Activated CD4-positive, alpha-beta T cell treated with anti-CD3 and anti-CD28 coated beads for 1 hour (primary cell): ENCODE results near the gene SLC25A46.
"Not testable (repeated sequence)": the region's sequence is repeated elsewhere in the genome, so short reads cannot be mapped to it uniquely, and the experiment has no call there.

ENCODE experiments used
- DNase-seq: peaks from one replicate; pipeline ENCODE4 v3.0.0-alpha.2; 2020

Gene SLC25A46

GRCh38 chr5:110738812-110739651 lies at the start of gene SLC25A46:
SLC25A46 (plus strand) TSS chr5:110739007; CDS start chr5:110739120, 113 bp downstream.
- peak; percentile 78 for DNase-seq

GRCh38 chr5:110690587-110690986 lies 48.2 kb upstream of the SLC25A46 start:
- DNase-seq, result not testable (repeated sequence)

GRCh38 chr5:110692669-110693068 lies 46.1 kb upstream of the SLC25A46 start:
- not testable (repeated sequence) for DNase-seq

GRCh38 chr5:110702300-110702699 lies 36.5 kb upstream of the SLC25A46 start:
- no peak for DNase-seq

- no peak for DNase-seq
These were observed 36.1 kb upstream of the SLC25A46 start for GRCh38 chr5:110702704-110703103.

GRCh38 chr5:110703481-110703880 lies 35.3 kb upstream of the SLC25A46 start:
- DNase-seq, result no peak

GRCh38 chr5:110705349-110705748 lies 33.5 kb upstream of the SLC25A46 start:
- no peak for DNase-seq

- DNase-seq, result no peak
These were observed 31.5 kb upstream of the SLC25A46 start for GRCh38 chr5:110707260-110707844.

- no peak for DNase-seq
These were observed 22.3 kb upstream of the SLC25A46 start for GRCh38 chr5:110716247-110717245.

- no peak for DNase-seq
These were observed 20.5 kb upstream of the SLC25A46 start for GRCh38 chr5:110718311-110718710.

- peak; percentile 64 for DNase-seq
These were observed 12.4 kb upstream of the SLC25A46 start, which contains the start of gene TMEM232 for GRCh38 chr5:110726249-110727024. TMEM232 (minus strand) TSS chr5:110726671; CDS start chr5:110667352, 59,319 bp downstream.

- no peak for DNase-seq
These were observed 11.8 kb upstream of the SLC25A46 start for GRCh38 chr5:110727025-110727314.

- not testable (repeated sequence) for DNase-seq
These were observed 7.3 kb upstream of the SLC25A46 start for GRCh38 chr5:110731499-110731898.

GRCh38 chr5:110734101-110734500 lies 4.7 kb upstream of the SLC25A46 start:
- DNase-seq, result no peak

GRCh38 chr5:110735556-110735955 lies 3.3 kb upstream of the SLC25A46 start:
- DNase-seq, result no peak

GRCh38 chr5:110736753-110737152 lies 2.1 kb upstream of the SLC25A46 start:
- no peak for DNase-seq

- no peak for DNase-seq
These were observed 350 bp upstream of the SLC25A46 start for GRCh38 chr5:110738503-110738811.

GRCh38 chr5:110751902-110752762 lies 13.3 kb downstream of the SLC25A46 start:
- DNase-seq, result no peak

GRCh38 chr5:110752953-110753352 lies 14.1 kb downstream of the SLC25A46 start:
- no peak for DNase-seq

GRCh38 chr5:110753600-110753999 lies 14.8 kb downstream of the SLC25A46 start:
- no peak for DNase-seq

- no peak for DNase-seq
These were observed 15.4 kb downstream of the SLC25A46 start for GRCh38 chr5:110754181-110754580.
